Chondrocyte (in vitro differentiated cells): ENCODE measurements around the gene GALNTL6. TPM values are rescaled to one million over a fixed set of nuclear protein-coding genes. Genes with fewer than 3 reads are reported as not detected.

Source experiments
- DNase-seq: peaks from one replicate; pipeline ENCODE4 v3.0.0; 2021; ENCODE audit warnings: mixed read lengths, low spot score
- H3K27ac Mint-ChIP-seq: one replicate; pipeline ENCODE4 v1.8.0; 2021; ENCODE audit warnings: mild to moderate bottlenecking, moderate library complexity, mixed read lengths; ENCODE audit not compliant: unreplicated experiment
- H3K27me3 Mint-ChIP-seq: 2 replicates; pipeline ENCODE4 v1.8.0; 2021; ENCODE audit warnings: low read depth, mixed read lengths
- H3K36me3 Mint-ChIP-seq: 2 replicates; pipeline ENCODE4 v1.8.0; 2021; ENCODE audit warnings: low read depth, mixed read lengths
- H3K4me1 Mint-ChIP-seq: 2 replicates; pipeline ENCODE4 v1.8.0; 2021; ENCODE audit warnings: low read depth, mild to moderate bottlenecking, mixed read lengths
- H3K4me3 Mint-ChIP-seq: one replicate; pipeline ENCODE4 v1.8.0; 2021; ENCODE audit warnings: mild to moderate bottlenecking, moderate library complexity, mixed read lengths; ENCODE audit not compliant: unreplicated experiment
- H3K9me3 Mint-ChIP-seq: 2 replicates; pipeline ENCODE4 v1.8.0; 2021; ENCODE audit warnings: low read depth, mixed read lengths
- total RNA-seq: library from RNA; stranded (reverse); gene quantifications from 3 replicates; pipeline ENCODE4 v1.2.1, GENCODE V29; 2021
- TF ChIP-seq, protein P1 (sequence below): fragments of 200-600 bp; sonication (generic); IDR thresholded peaks from 2 replicates; pipeline ENCODE4 v1.5.0; 2021; ENCODE audit warnings: antibody characterized with exemption, mild to moderate bottlenecking, moderate library complexity

GALNTL6 gene
- total RNA-seq, 1 donor from 2014 or later, result not detected

DNA sequence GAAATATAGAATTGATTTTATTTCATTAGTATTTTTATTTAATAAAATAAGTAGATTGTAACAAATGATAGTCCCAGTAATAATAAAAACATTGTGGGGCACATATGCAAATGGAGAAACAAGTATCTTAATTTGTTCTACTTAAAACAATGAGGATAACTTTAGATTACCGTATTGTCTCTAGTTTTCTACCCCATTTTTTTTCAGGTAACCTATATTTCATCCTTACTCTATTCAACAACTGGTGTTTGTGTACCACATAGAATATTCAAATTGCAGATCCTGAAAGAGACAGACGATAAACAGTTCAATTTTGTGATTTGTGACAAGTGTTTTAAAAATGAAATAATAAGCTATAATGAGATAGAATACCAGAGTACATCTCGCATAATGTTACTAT lies 671.8 kb downstream of the GALNTL6 start:
- TF ChIP-seq, protein P1, sequence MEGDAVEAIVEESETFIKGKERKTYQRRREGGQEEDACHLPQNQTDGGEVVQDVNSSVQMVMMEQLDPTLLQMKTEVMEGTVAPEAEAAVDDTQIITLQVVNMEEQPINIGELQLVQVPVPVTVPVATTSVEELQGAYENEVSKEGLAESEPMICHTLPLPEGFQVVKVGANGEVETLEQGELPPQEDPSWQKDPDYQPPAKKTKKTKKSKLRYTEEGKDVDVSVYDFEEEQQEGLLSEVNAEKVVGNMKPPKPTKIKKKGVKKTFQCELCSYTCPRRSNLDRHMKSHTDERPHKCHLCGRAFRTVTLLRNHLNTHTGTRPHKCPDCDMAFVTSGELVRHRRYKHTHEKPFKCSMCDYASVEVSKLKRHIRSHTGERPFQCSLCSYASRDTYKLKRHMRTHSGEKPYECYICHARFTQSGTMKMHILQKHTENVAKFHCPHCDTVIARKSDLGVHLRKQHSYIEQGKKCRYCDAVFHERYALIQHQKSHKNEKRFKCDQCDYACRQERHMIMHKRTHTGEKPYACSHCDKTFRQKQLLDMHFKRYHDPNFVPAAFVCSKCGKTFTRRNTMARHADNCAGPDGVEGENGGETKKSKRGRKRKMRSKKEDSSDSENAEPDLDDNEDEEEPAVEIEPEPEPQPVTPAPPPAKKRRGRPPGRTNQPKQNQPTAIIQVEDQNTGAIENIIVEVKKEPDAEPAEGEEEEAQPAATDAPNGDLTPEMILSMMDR, result no peak
- Mint-ChIP-seq H3K9me3 (peaks cover 11% of the 10 kb centered on the region), H3K27me3 (no peaks in the 10 kb centered on the region), H3K27ac (no peak overlapping the region), H3K4me1 (peaks cover 2% of the 10 kb centered on the region), H3K36me3 (no peaks in the 10 kb centered on the region), H3K4me3 (no peak overlapping the region)
- DNase-seq, result no peak

DNA sequence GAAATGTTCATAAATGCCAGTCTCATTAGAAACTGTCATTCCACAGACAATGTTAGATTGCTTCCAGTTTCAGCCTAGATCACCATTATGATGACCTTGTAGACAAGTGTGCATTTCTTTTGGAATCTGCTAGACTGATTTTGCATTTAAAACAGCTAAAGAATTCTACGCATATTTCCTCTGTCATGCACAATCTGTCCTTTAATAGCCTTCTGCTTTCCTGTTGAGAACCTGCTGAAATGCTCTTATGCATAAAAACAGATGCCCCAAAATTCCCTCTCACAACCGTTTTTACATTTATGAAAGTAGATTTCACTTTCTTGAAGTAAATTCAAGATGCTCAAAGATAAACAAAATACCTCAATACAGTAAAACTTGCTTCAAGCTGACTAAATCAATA lies 673.3 kb downstream of the GALNTL6 start:
- TF ChIP-seq, protein P1, result no peak
- Mint-ChIP-seq H3K9me3 (peaks cover 3% of the 10 kb centered on the region), H3K4me3 (no peak overlapping the region), H3K27me3 (no peaks in the 10 kb centered on the region), H3K27ac (no peak overlapping the region), H3K4me1 (peaks cover 3% of the 10 kb centered on the region), H3K36me3 (no peaks in the 10 kb centered on the region)
- DNase-seq, result no peak

DNA sequence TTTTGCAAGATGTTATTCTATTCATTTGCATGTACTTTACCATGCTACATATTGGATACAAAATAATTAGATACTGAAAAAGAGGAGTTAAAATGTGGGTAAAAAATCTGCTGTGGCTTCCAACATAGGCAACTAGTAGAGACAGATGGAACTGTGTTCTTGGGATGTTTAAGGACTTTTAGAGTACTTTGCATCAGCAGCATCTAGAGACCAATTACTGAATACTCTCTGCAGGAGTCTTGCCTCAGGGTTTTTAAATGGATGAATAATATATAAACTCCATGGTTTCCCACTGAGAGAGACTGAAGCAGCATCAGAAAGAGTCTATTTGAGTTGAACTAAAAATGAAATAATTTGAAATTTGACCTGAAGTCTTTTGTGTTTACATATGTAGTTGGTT lies 676.7 kb downstream of the GALNTL6 start:
- H3K9me3 Mint-ChIP-seq, result no peaks in the 10 kb centered on the region
- H3K27me3 Mint-ChIP-seq, result peaks cover 2% of the 10 kb centered on the region
- no peaks in the 10 kb centered on the region for H3K36me3 Mint-ChIP-seq
- no peak for DNase-seq
- TF ChIP-seq, protein P1, result no peak
- H3K27ac Mint-ChIP-seq, result no peak overlapping the region
- peaks cover 3% of the 10 kb centered on the region for H3K4me1 Mint-ChIP-seq
- no peak overlapping the region for H3K4me3 Mint-ChIP-seq

DNA sequence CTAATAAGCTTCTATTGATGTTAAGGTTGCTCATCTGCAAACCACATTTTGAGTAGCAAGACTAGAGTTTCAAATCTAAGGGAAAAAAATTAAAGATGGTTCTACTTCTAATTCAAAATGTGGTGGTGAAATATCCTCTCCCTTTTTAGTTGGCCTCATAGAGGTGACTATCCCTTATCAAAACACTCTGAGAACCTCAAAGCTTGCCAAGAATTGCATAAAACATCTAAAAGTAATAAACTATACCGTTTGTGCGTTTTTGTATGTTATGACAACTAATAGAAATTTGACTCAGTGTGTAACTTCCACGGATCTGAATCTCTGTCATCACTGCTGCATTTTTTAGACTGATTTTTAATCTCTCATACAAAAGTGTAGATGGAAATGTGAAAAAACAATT lies 682.6 kb downstream of the GALNTL6 start:
- TF ChIP-seq, protein P1, result no peak

DNA sequence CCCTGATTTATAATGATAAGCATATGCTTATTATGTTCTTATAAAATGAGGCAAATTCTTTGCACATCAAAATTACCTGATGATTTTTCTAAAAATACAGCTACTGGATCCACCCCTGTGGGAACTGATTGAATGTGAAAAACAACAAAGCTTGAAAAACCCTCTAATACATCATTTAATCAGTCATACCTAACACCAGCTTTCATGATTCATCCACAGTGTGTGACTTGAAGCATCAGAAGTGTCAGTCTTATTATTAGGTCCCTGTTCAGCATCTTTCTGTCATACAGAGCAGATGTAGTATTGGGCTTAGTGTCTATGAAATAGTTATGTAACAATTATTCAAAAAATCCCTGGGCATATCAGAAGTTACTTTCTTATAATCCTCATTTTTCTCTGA lies 684.1 kb downstream of the GALNTL6 start:
- H3K36me3 Mint-ChIP-seq, result peaks cover 1% of the 10 kb centered on the region

More for the DNA sequence above, 682.6 kb downstream of the GALNTL6 start:
- DNase-seq, result no peak
- Mint-ChIP-seq H3K36me3 (peaks cover 1% of the 10 kb centered on the region), H3K4me1 (peaks cover 4% of the 10 kb centered on the region), H3K9me3 (no peaks in the 10 kb centered on the region), H3K27ac (no peak overlapping the region), H3K27me3 (peaks cover 2% of the 10 kb centered on the region), H3K4me3 (no peak overlapping the region)

More for the DNA sequence above, 684.1 kb downstream of the GALNTL6 start:
- H3K9me3 Mint-ChIP-seq, result no peaks in the 10 kb centered on the region
- TF ChIP-seq, protein P1, result no peak
- H3K27me3 Mint-ChIP-seq, result peaks cover 2% of the 10 kb centered on the region
- H3K4me3 Mint-ChIP-seq, result no peak overlapping the region
- peaks cover 4% of the 10 kb centered on the region for H3K4me1 Mint-ChIP-seq
- no peak overlapping the region for H3K27ac Mint-ChIP-seq
- no peak for DNase-seq
